T-cell (primary cell): ENCODE measurements around the gene NPNT. TPM values are rescaled to one million over a fixed set of nuclear protein-coding genes. Genes with fewer than 3 reads are reported as not detected.

ENCODE experiments used
- ATAC-seq, 4 experiments: fragments of 200-7000 bp in 3 of 4; fragments of 150-1000 bp in 1 of 4; cut with Tn5 transposase; replicated peaks in 1 of 4; 1 replicate in 3 of 4; 2 replicates in 1 of 4; pipeline ENCODE4 v1.10.0; 2021; ENCODE audit warnings: moderate library complexity in 3 of 4, mild to moderate bottlenecking in 2 of 4, moderate number of reproducible peaks in 1 of 4
- CTCF ChIA-PET, 2 donors: fragments of 300-600 bp; sonication (Branson Sonifier 250); formaldehyde crosslinking; loops; one replicate each; lab custom pipeline; 2022; ENCODE audit warnings: antibody characterized with exemption in 2 of 2; lab: Charles Lee
- POLR2A ChIA-PET, 2 donors: fragments of 300-600 bp; sonication (Branson Sonifier 250); formaldehyde crosslinking; loops; one replicate each; lab custom pipeline; 2022; ENCODE audit warnings: antibody characterized with exemption in 2 of 2; lab: Charles Lee
- DNase-seq, 35 experiments: peaks; one replicate each; pipeline versions ENCODE4 v3.0.0 to v3.0.0-alpha.2; 2013 to 2023
- H3K27ac ChIP-seq: one replicate; pipeline ENCODE4 v1.5.1; 2013; ENCODE audit warnings: low read length
- H3K27me3 ChIP-seq, 2 experiments: replicated peaks in 1 of 2; 1 replicate in 1 of 2; 2 replicates in 1 of 2; pipeline versions ENCODE4 v1.6.1 to v1.7.0; 2013; ENCODE audit warnings: low read length in 1 of 2, mixed read lengths in 1 of 2; ENCODE audit not compliant: control insufficient read depth in 2 of 2, insufficient read depth in 2 of 2; ENCODE audit errors: extremely low read depth in 1 of 2
- H3K36me3 ChIP-seq, 2 donors: 1 replicate in 1 of 2; 2 replicates in 1 of 2; pipeline versions ENCODE4 v1.6.1 to v1.7.0; 2013; ENCODE audit warnings: low read length in 1 of 2; ENCODE audit not compliant: control insufficient read depth in 2 of 2, insufficient read depth in 1 of 2; ENCODE audit errors: extremely low read depth in 1 of 2
- H3K4me1 ChIP-seq, 2 experiments: 1 replicate in 1 of 2; 2 replicates in 1 of 2; pipeline versions ENCODE4 v1.6.1 to v1.7.0; 2013; ENCODE audit warnings: low read length in 2 of 2, mixed read lengths in 1 of 2; ENCODE audit not compliant: insufficient read depth in 2 of 2, control insufficient read depth in 1 of 2; ENCODE audit errors: extremely low read depth in 1 of 2
- H3K4me3 ChIP-seq, 2 donors: 1 replicate in 1 of 2; 2 replicates in 1 of 2; pipeline versions ENCODE4 v1.5.1 to v1.7.0; 2013; ENCODE audit warnings: mild to moderate bottlenecking in 2 of 2, low read length in 1 of 2, moderate library complexity in 1 of 2; ENCODE audit not compliant: control insufficient read depth in 1 of 2; ENCODE audit errors: extremely low read depth in 1 of 2
- H3K9me3 ChIP-seq: 2 replicates; pipeline ENCODE4 v1.7.0; 2013
- H3K27ac Mint-ChIP-seq, 2 donors: one replicate each; pipeline ENCODE4 v1.8.0; 2020 to 2021; ENCODE audit warnings: mild to moderate bottlenecking in 2 of 2, mixed read lengths in 2 of 2
- H3K27me3 Mint-ChIP-seq, 2 donors: one replicate each; pipeline ENCODE4 v1.8.0; 2021 to 2022; ENCODE audit warnings: mixed read lengths in 2 of 2
- H3K36me3 Mint-ChIP-seq: one replicate; pipeline ENCODE4 v1.8.0; 2021; ENCODE audit warnings: mixed read lengths
- H3K4me1 Mint-ChIP-seq, 3 donors: one replicate each; pipeline ENCODE4 v1.8.0; 2020 to 2022; ENCODE audit warnings: mixed read lengths in 3 of 3, mild to moderate bottlenecking in 1 of 3
- H3K4me3 Mint-ChIP-seq, 3 donors: one replicate each; pipeline ENCODE4 v1.8.0; 2020 to 2022; ENCODE audit warnings: mild to moderate bottlenecking in 3 of 3, mixed read lengths in 3 of 3, moderate library complexity in 3 of 3
- H3K9me3 Mint-ChIP-seq, 3 donors: one replicate each; pipeline ENCODE4 v1.8.0; 2020 to 2022; ENCODE audit warnings: mixed read lengths in 3 of 3
- WGBS: methylation state at CpG from one replicate; pipeline ENCODE4 v1.1.5; 2013; ENCODE audit warnings: missing lambda C conversion rate; ENCODE audit not compliant: insufficient coverage; 5-methylcytosine and 5-hydroxymethylcytosine counted together
- total RNA-seq, 35 experiments: library from RNA in 6 of 35; stranded (reverse) in 6 of 35; fragments of 120-200 nt in 1 of 35; gene quantifications; one replicate each; pipeline versions ENCODE4 v1.2.1 to v1.2.4 and lab custom pipeline; 2013 to 2026

Gene NPNT
- total RNA-seq, 5 donors from 2014 or later (not counting 1 experiment from before 2014, with no cell fraction given), result 0.32 to 0.88 (median 0.33) TPM; not detected in 2

DNA sequence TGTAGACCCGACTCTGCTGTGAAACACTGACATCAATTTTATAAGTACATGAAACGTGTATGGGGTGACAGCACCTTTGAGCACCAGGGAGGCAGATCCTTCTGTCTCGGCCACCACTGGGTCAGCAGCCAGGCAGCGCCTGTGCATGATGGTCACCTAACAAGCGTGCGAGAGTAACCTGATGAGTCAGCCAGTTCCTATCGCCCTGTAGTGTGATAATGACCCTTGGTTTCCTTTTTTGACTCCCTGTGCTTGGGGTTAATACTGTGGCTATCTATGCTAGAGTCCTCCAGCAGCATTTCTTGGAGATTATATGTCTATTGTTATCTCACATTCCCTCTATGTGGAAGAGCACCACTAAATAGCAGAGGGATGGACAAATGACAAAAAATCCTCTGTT, 101.6 kb downstream of the NPNT start:
- no peak overlapping the region for H3K4me3 ChIP-seq
- Mint-ChIP-seq H3K9me3 (peaks cover 0 to 4% (median 3%) of the 10 kb centered on the region in 3 donors), H3K27me3 (peaks cover 0 to 3% of the 10 kb centered on the region in 2 donors), H3K4me1 (no peaks in the 10 kb centered on the region), H3K36me3 (no peaks in the 10 kb centered on the region), H3K4me3 (no peak overlapping the region), H3K27ac (no peak overlapping the region)
- H3K27ac ChIP-seq, result no peak overlapping the region
- no peaks in the 10 kb centered on the region for H3K36me3 ChIP-seq
- no peak for ATAC-seq
- H3K27me3 ChIP-seq, result no peaks in the 10 kb centered on the region
- 92% methylated on average over 4 of the region's 7 CpGs for WGBS
- ChIA-PET POLR2A (no interaction called here), CTCF (no interaction called here)
- no peaks in the 10 kb centered on the region for H3K4me1 ChIP-seq
- no peaks in the 10 kb centered on the region for H3K9me3 ChIP-seq
- no peak for DNase-seq

DNA sequence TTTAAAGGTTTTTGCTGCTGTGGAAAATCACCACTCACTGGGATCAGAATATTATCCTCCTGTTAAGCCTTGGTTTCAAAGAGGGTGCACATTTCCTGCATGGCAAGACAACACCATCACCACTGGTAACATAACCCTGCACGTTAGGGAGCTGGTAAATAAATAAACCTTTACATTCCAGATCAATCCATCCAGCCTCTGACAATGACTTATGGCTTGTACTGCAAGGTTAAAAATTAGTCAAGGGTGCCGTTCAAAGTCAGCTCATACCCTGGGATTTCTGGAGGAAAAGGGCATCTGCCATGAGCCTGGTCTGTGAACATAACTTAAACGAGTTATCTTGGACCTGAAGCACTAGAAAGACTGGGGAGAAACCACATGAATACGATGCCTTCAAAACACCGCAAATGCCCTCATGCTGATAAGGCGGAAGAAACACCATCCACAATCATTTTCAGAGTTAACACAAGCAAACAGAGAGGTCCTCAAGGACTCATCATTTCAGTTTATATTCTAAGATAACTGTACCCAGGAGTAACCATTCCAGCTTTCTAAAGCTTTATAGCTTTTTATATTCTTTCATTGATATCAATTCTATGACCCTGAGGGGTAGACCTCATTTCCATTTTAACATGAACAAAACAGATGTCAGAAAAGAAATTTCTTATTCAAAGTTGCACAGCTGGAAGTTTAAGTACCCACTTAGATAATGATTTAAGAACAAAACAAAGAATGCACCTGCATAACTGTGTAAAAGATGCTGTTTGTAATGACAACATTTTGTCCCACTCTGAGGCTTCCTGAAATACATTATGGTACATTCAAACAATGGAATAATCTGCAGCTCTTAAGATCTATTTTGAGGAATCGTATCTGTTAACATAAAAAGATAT, 103.1 kb downstream of the NPNT start:
- Mint-ChIP-seq H3K4me3 (no peak overlapping the region), H3K9me3 (peaks cover 0 to 4% (median 3%) of the 10 kb centered on the region in 3 donors), H3K27me3 (peaks cover 0 to 3% of the 10 kb centered on the region in 2 donors), H3K36me3 (no peaks in the 10 kb centered on the region), H3K27ac (no peak overlapping the region), H3K4me1 (no peaks in the 10 kb centered on the region)
- ATAC-seq (no peak), DNase-seq (no peak)
- no peaks in the 10 kb centered on the region for H3K36me3 ChIP-seq
- H3K4me1 ChIP-seq, result no peaks in the 10 kb centered on the region
- ChIA-PET POLR2A (no interaction called here), CTCF (no interaction called here)
- H3K27me3 ChIP-seq, result no peaks in the 10 kb centered on the region
- H3K9me3 ChIP-seq, result no peaks in the 10 kb centered on the region
- H3K27ac ChIP-seq, result no peak overlapping the region
- WGBS, result 71% methylated on average over 3 of the region's 7 CpGs
- H3K4me3 ChIP-seq, result no peak overlapping the region

DNA sequence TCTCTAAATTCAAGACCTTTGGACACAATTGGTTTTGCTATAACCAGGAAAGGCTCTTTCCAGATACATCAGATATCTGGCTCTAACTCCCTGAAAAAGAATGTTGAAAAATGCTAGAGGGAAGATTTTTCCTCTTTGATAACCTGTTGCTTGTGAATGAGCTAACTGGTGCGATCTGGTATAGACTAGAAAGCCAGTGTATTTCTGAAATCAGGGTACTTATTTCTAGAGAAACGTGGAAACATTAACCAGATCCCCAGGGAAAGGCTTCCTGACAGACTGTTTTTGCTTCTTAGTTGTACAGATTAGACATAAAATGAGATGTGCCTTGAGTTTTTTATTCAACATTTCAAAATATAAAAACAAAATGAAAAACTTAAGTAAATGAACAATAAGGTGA, 107.7 kb downstream of the NPNT start:
- Mint-ChIP-seq H3K9me3 (peaks cover 0 to 8% (median 0%) of the 10 kb centered on the region in 3 donors), H3K4me3 (no peak overlapping the region), H3K27me3 (no peaks in the 10 kb centered on the region), H3K27ac (no peak overlapping the region), H3K4me1 (no peaks in the 10 kb centered on the region), H3K36me3 (no peaks in the 10 kb centered on the region)
- Histone ChIP-seq H3K4me3 (no peak overlapping the region), H3K9me3 (no peaks in the 10 kb centered on the region), H3K27me3 (no peaks in the 10 kb centered on the region), H3K27ac (no peak overlapping the region), H3K4me1 (no peaks in the 10 kb centered on the region), H3K36me3 (no peaks in the 10 kb centered on the region)
- DNase-seq, result no peak
- WGBS, result no CpG with 5 or more reads among the region's 2 CpGs
- POLR2A ChIA-PET, result no interaction called here
- CTCF ChIA-PET, result no interaction called here
- ATAC-seq, result no peak

DNA sequence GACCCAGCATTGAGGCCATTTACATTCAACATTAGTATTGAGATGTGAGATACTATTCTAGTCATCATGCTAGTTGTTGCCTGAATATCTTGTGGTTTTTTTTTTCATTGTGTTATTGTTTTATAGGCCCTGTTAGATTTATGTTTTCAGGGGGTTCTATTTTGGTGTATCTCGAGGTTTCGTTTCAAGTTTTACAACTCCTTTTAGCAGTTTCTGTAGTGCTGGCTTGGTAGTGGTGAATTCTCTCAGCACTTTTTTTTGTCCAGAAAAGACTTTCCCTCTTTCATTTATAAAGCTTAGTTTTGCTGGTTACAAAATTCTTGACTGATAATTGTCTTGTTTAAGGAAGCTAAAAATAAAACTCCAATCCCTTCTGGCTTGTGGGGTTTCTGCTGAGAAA, 115.5 kb downstream of the NPNT start:
- H3K4me3 Mint-ChIP-seq, result no peak overlapping the region
- no CpG with 5 or more reads among the region's 2 CpGs for WGBS
- H3K4me3 ChIP-seq, result no peak overlapping the region
- ChIA-PET POLR2A (no interaction called here), CTCF (no interaction called here)
- H3K36me3 Mint-ChIP-seq, result no peaks in the 10 kb centered on the region
- no peak overlapping the region for H3K27ac ChIP-seq
- no peaks in the 10 kb centered on the region for H3K9me3 ChIP-seq
- no peaks in the 10 kb centered on the region for H3K27me3 ChIP-seq
- H3K9me3 Mint-ChIP-seq, result peaks cover 35 to 49% (median 36%) of the 10 kb centered on the region in 3 donors
- H3K4me1 Mint-ChIP-seq, result no peaks in the 10 kb centered on the region
- no peaks in the 10 kb centered on the region for H3K4me1 ChIP-seq
- H3K27me3 Mint-ChIP-seq, result no peaks in the 10 kb centered on the region
- H3K36me3 ChIP-seq, result no peaks in the 10 kb centered on the region
- no peak overlapping the region for H3K27ac Mint-ChIP-seq
- DNase-seq (no peak), ATAC-seq (no peak)

DNA sequence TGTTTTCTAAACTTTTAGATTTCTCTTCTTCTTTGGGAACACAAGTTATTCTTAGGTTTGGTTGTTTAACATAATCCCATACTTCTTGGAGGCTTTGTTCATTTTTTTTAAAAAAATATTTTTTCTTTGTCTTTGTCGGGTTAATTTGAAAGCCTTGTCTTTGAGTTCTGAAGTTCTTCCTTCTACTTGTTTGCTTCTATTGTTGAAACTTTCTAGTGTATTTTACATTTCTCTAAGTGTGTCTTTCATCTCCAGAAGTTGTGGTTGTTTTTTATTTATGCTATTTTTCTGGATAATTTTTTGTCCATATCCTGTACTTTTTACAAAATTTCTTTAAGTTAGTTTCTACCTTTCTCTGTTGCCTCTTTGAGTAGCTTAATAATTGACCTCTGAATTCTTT, 116.1 kb downstream of the NPNT start:
- Histone ChIP-seq H3K4me1 (no peaks in the 10 kb centered on the region), H3K27ac (no peak overlapping the region), H3K4me3 (no peak overlapping the region), H3K27me3 (no peaks in the 10 kb centered on the region), H3K9me3 (no peaks in the 10 kb centered on the region), H3K36me3 (no peaks in the 10 kb centered on the region)
- no peaks in the 10 kb centered on the region for H3K4me1 Mint-ChIP-seq
- no peaks in the 10 kb centered on the region for H3K36me3 Mint-ChIP-seq
- no peak for ATAC-seq
- CTCF ChIA-PET, result no interaction called here
- no CpG with 5 or more reads among the region's 1 CpG for WGBS
- peaks cover 35 to 48% (median 36%) of the 10 kb centered on the region in 3 donors for H3K9me3 Mint-ChIP-seq
- POLR2A ChIA-PET, result no interaction called here
- no peak overlapping the region for H3K27ac Mint-ChIP-seq
- no peaks in the 10 kb centered on the region for H3K27me3 Mint-ChIP-seq
- no peak overlapping the region for H3K4me3 Mint-ChIP-seq
- DNase-seq, result no peak

DNA sequence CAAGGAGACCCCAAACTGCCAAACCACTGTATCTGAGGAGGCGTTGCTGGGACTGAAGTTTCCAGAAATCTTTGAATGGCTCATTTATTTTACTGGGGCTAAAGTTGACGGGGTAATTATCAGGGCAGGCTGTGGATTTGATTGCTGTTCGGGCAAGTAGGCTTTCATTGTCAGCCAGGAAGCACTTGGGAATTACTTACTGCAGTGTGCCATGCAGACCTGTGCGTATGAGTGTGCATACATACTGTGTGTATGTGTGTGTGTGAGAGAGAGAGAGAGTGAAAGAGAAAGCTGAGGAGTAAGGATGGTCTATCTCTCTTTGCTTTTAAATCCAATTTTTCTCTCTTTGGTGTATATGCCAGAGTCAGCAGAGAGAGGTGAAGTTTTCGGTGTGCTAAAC, 122.7 kb downstream of the NPNT start:
- no peaks in the 10 kb centered on the region for H3K9me3 ChIP-seq
- Mint-ChIP-seq H3K36me3 (no peaks in the 10 kb centered on the region), H3K27ac (no peak overlapping the region), H3K4me3 (no peak overlapping the region), H3K27me3 (no peaks in the 10 kb centered on the region), H3K4me1 (no peaks in the 10 kb centered on the region), H3K9me3 (peaks cover 16 to 18% (median 16%) of the 10 kb centered on the region in 3 donors)
- H3K4me3 ChIP-seq, result no peak overlapping the region
- no peak overlapping the region for H3K27ac ChIP-seq
- no peak for ATAC-seq
- WGBS, result 76% methylated on average over 4 of the region's 5 CpGs
- ChIA-PET POLR2A (no interaction called here), CTCF (no interaction called here)
- no peaks in the 10 kb centered on the region for H3K36me3 ChIP-seq
- no peak for DNase-seq
- H3K27me3 ChIP-seq, result no peaks in the 10 kb centered on the region
- no peaks in the 10 kb centered on the region for H3K4me1 ChIP-seq
